ENCODE measurements around the gene TUBA1B. TPM values are rescaled to one million over a fixed set of nuclear protein-coding genes. Genes with fewer than 3 reads are reported as not detected.

Gene TUBA1B
- total and polyA plus RNA-seq, 2 donors (not counting 3 experiments of a cell fraction or from before 2014, with no cell fraction given): 2,245 to 5,362 TPM

DNA sequence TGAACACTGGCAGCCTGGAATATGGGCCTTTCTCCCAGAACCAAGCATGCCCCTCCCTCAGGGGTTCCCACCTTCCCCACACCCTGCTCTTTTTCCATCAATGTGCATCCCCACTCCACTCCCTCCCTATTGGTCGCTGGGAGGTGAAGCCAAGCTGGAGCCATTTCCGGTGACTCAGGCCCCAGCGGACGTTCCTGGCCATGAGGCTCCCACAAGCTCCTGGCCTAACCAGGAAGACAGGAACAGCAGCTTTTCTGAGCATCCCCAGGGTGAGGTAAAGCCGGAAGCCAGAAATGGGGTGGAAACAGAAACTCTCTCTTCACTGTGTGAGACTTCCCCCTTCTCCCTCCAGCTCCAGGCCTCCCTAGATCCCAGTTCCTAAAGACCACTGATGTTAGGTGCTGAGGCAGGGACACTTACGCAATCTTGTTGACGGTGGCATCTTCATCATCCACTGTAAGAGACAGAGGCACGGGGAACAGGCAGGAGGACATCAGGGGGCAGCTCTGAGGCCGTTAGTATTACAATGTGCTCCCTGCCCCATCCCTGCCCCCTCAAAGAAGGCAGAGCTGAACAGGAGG, 25.6 kb downstream of the TUBA1B start:
- POLR2A ChIA-PET: interaction anchor here (0.7 to 1.7 kb wide), 5 partner anchors 12 to 27 kb away, joined by 3 to 6 read pairs (median 4); partner anchors contain the start of genes DHH and TUBA1B
- H3K4me1 ChIP-seq (ENCODE audit: control insufficient read depth, extremely low read depth, insufficient read depth, low read length): peaks cover 38% of the 10 kb centered on the region
- H3K4me3 ChIP-seq (replicated peaks in 1 of 3; ENCODE audit: insufficient read depth in 1 of 3, low read depth in 1 of 3, low read length in 3 of 3): no peak overlapping the region
- H3K9me3 ChIP-seq (replicated peaks; ENCODE audit: control insufficient read depth, insufficient read depth, low read length): no peaks in the 10 kb centered on the region
- H3K79me2 ChIP-seq (ENCODE audit: control insufficient read depth, insufficient read depth, low read length): peaks cover 26% of the 10 kb centered on the region
- FAIRE-seq (peak; percentile 82), DNase-seq (ENCODE audit: low read depth, low spot score) (peak; percentile 37)
- H2AFZ ChIP-seq (ENCODE audit: low read depth, low read length): no peak overlapping the region
- no peak overlapping the region for H3K4me2 ChIP-seq (ENCODE audit: insufficient read depth, low read length)
- peak overlapping the region; percentile 54 for H3K27ac ChIP-seq (ENCODE audit: insufficient read depth, low read depth, low read length)
- no peaks in the 10 kb centered on the region for H3K27me3 ChIP-seq (ENCODE audit: control insufficient read depth in 2 of 2, insufficient read depth in 2 of 2, low read length in 2 of 2)
- no peaks in the 10 kb centered on the region for H3K9me1 ChIP-seq (replicated peaks; ENCODE audit: control insufficient read depth, extremely low read depth, insufficient read depth, low read length)
- dilution Hi-C loops (cut with MboI; ENCODE audit: extremely low pct_ligation_motif_present, low sequenced_read_pairs) (no loop called here), intact Hi-C loops (cut with micrococcal nuclease) (no loop called here)
- TF ChIP-seq FOS (IDR thresholded peaks at IDR 0.05; ENCODE audit: borderline replicate concordance, insufficient read depth, low read length): peak; percentile 31
- TF ChIP-seq EZH2 (IDR thresholded peaks at IDR 0.05; ENCODE audit: borderline replicate concordance, low read depth, low read length, severe bottlenecking): no peak
- no peaks in the 10 kb centered on the region for H4K20me1 ChIP-seq (replicated peaks; ENCODE audit: control insufficient read depth, extremely low read depth, insufficient read depth, low read length)
- no peak overlapping the region for H3K9ac ChIP-seq (replicated peaks; ENCODE audit: extremely low read depth, insufficient read depth, low read length)
- CTCF ChIA-PET: interaction anchor here (0.5 to 10.7 kb wide), 15 partner anchors 7 to 130 kb away, joined by 3 to 188 read pairs (median 4); partner anchors contain the start of gene DHH
- BruUV-seq (replicated peaks): TSS peak; percentile 63
- H3K36me3 ChIP-seq (ENCODE audit: control insufficient read depth in 2 of 2, extremely low read depth in 1 of 2, insufficient read depth in 2 of 2, low read length in 2 of 2): peaks cover 12 to 49% of the 10 kb centered on the region in 2 experiments

DNA sequence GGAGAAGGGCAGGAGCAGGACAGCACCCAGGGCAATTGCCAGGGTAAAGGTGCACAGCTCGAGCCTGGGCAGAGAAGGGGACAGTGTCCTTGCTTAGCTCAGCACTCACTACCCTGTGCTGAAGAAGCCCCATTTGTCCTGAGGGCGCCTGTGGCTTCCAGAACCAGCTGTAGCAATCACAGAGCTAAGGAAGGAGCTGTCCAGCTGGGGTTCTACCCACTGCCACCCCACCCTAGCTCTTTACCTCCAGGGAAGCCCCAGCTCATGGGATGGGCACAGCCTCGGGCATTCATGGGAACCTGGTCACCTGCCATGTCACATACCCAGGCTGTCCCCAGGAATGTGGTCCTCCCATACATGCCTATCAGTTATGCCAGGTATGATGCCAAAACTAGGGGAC, 26.4 kb downstream of the TUBA1B start:
- no TSS peak for BruUV-seq (replicated peaks)
- peaks cover 22% of the 10 kb centered on the region for H3K79me2 ChIP-seq (ENCODE audit: control insufficient read depth, insufficient read depth, low read length)
- TF ChIP-seq FOS (IDR thresholded peaks at IDR 0.05; ENCODE audit: borderline replicate concordance, insufficient read depth, low read length) (no peak), JUN (IDR thresholded peaks at IDR 0.05; ENCODE audit: borderline replicate concordance, insufficient read depth, insufficient read length, low read depth) (no peak), MYC (IDR thresholded peaks at IDR 0.05; ENCODE audit: low read depth, low read length) (no peak), POLR2AphosphoS5 (IDR thresholded peaks at IDR 0.05; ENCODE audit: insufficient read depth, low read depth, low read length) (no peak), GATA2 (IDR thresholded peaks at IDR 0.05; ENCODE audit: insufficient read depth, insufficient read length, low read depth, low read length) (no peak), POLR2A (IDR thresholded peaks at IDR 0.05; ENCODE audit: low read depth, low read length) (no peak), EZH2 (IDR thresholded peaks at IDR 0.05; ENCODE audit: borderline replicate concordance, low read depth, low read length, severe bottlenecking) (no peak)
- TF ChIP-seq, protein P1, sequence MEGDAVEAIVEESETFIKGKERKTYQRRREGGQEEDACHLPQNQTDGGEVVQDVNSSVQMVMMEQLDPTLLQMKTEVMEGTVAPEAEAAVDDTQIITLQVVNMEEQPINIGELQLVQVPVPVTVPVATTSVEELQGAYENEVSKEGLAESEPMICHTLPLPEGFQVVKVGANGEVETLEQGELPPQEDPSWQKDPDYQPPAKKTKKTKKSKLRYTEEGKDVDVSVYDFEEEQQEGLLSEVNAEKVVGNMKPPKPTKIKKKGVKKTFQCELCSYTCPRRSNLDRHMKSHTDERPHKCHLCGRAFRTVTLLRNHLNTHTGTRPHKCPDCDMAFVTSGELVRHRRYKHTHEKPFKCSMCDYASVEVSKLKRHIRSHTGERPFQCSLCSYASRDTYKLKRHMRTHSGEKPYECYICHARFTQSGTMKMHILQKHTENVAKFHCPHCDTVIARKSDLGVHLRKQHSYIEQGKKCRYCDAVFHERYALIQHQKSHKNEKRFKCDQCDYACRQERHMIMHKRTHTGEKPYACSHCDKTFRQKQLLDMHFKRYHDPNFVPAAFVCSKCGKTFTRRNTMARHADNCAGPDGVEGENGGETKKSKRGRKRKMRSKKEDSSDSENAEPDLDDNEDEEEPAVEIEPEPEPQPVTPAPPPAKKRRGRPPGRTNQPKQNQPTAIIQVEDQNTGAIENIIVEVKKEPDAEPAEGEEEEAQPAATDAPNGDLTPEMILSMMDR (IDR thresholded peaks at IDR 0.05; ENCODE audit: extremely low read depth in 1 of 2, insufficient read depth in 1 of 2, low read depth in 1 of 2, low read length in 2 of 2): no peak
- TF ChIP-seq, protein P2, sequence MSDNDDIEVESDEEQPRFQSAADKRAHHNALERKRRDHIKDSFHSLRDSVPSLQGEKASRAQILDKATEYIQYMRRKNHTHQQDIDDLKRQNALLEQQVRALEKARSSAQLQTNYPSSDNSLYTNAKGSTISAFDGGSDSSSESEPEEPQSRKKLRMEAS (IDR thresholded peaks at IDR 0.05; ENCODE audit: insufficient read depth, insufficient read length): no peak

More for the DNA sequence above, 26.4 kb downstream of the TUBA1B start:
- peaks cover 38% of the 10 kb centered on the region for H3K4me1 ChIP-seq (ENCODE audit: control insufficient read depth, extremely low read depth, insufficient read depth, low read length)
- H3K27ac ChIP-seq (ENCODE audit: insufficient read depth, low read depth, low read length): no peak overlapping the region
- H3K4me2 ChIP-seq (ENCODE audit: insufficient read depth, low read length): no peak overlapping the region
- DNase-seq (ENCODE audit: low read depth, low spot score) (no peak), FAIRE-seq (no peak)
- ChIA-PET CTCF (interaction anchor here (0.7 to 10.7 kb wide), 9 partner anchors 10 to 130 kb away, joined by 3 to 188 read pairs (median 10); partner anchors contain the start of gene DHH), POLR2A (interaction anchor here (1.6 to 1.7 kb wide), 2 partner anchors 17 to 25 kb away, joined by 4 to 6 read pairs; no protein-coding TSS in a partner anchor)
- H3K36me3 ChIP-seq (ENCODE audit: control insufficient read depth in 2 of 2, extremely low read depth in 1 of 2, insufficient read depth in 2 of 2, low read length in 2 of 2): peaks cover 12 to 55% of the 10 kb centered on the region in 2 experiments
- no peaks in the 10 kb centered on the region for H3K9me1 ChIP-seq (replicated peaks; ENCODE audit: control insufficient read depth, extremely low read depth, insufficient read depth, low read length)
- intact Hi-C loops (cut with micrococcal nuclease): no loop called here
- H3K9ac ChIP-seq (replicated peaks; ENCODE audit: extremely low read depth, insufficient read depth, low read length): no peak overlapping the region
- H4K20me1 ChIP-seq (replicated peaks; ENCODE audit: control insufficient read depth, extremely low read depth, insufficient read depth, low read length): no peaks in the 10 kb centered on the region
- H3K4me3 ChIP-seq (replicated peaks in 1 of 3; ENCODE audit: insufficient read depth in 1 of 3, low read depth in 1 of 3, low read length in 3 of 3): no peak overlapping the region
- no peaks in the 10 kb centered on the region for H3K27me3 ChIP-seq (ENCODE audit: control insufficient read depth in 2 of 2, insufficient read depth in 2 of 2, low read length in 2 of 2)
- H3K9me3 ChIP-seq (replicated peaks; ENCODE audit: control insufficient read depth, insufficient read depth, low read length): no peaks in the 10 kb centered on the region
- dilution Hi-C loops (cut with MboI; ENCODE audit: extremely low pct_ligation_motif_present, low sequenced_read_pairs): no loop called here
- H2AFZ ChIP-seq (ENCODE audit: low read depth, low read length): no peak overlapping the region
